Measurements from ENCODE around the gene TERC. TPM values are rescaled to one million over a fixed set of nuclear protein-coding genes. Genes with fewer than 3 reads are reported as not detected.
A peak's percentile ranks its signal among the peaks of the same experiment; 100 is the strongest.

TERC gene
- total RNA-seq, 1 donor from 2014 or later = 0.86 TPM

DNA sequence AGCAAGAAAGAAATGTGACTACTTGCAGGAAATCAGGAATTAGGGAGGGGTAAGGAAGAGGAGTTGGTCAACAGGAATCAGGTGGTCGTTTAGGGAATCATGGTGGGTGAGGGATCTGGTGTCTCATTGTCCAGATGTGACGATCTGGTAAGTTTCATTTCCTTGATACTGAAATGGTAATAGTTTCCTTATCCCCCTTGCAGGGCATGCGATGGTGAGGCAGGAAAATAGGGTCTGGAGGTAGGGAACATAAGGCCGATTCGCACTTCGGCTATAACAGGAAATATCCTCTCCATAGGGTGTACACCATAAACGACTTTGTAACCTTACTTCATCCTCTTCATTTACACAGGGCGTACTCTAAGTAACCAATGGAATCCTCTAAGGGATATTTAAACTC is 48.4 kb upstream of the TERC start:
- peak overlapping the region; percentile 59 for H3K4me3 Mint-ChIP-seq (ENCODE audit: unreplicated experiment)
- H3K36me3 Mint-ChIP-seq (ENCODE audit: low read depth, unreplicated experiment) = peaks cover 1% of the 10 kb centered on the region
- peak overlapping the region; percentile 87 for H3K4me2 ChIP-seq (ENCODE audit: low read length)
- peak overlapping the region; percentile 63 for H3K4me3 ChIP-seq (ENCODE audit: insufficient read depth, low read depth, low read length)
- no peaks in the 10 kb centered on the region for H3K27me3 ChIP-seq (ENCODE audit: insufficient read depth, low read length)
- no peaks in the 10 kb centered on the region for H3K79me2 ChIP-seq (ENCODE audit: insufficient read depth, low read length)
- DNase-seq (ENCODE audit: low read depth) = no peak
- peak overlapping the region; percentile 99 for H2AFZ ChIP-seq (ENCODE audit: low read depth, low read length)
- H3K4me1 ChIP-seq (ENCODE audit: insufficient read depth, low read length) = peaks cover 22% of the 10 kb centered on the region
- H3K9me3 Mint-ChIP-seq (ENCODE audit: unreplicated experiment) = peaks cover 20% of the 10 kb centered on the region
- H3K4me1 Mint-ChIP-seq (ENCODE audit: low read depth, unreplicated experiment) = peaks cover 7% of the 10 kb centered on the region
- H4K20me1 ChIP-seq (ENCODE audit: insufficient read depth, low read length) = no peaks in the 10 kb centered on the region
- FAIRE-seq = no peak
- peaks cover 4% of the 10 kb centered on the region for H3K27me3 Mint-ChIP-seq (ENCODE audit: low read depth, unreplicated experiment)
- no peak for TF ChIP-seq CTCF (IDR thresholded peaks at IDR 0.05; ENCODE audit: insufficient read depth, low read depth, low read length)
- TF ChIP-seq EZH2 (IDR thresholded peaks at IDR 0.05; ENCODE audit: insufficient read depth, low read length) = no peak
- H3K36me3 ChIP-seq (ENCODE audit: insufficient read depth, low read length) = no peaks in the 10 kb centered on the region
- no peaks in the 10 kb centered on the region for H3K9me3 ChIP-seq (ENCODE audit: insufficient read depth, low read depth, low read length)
- H3K27ac Mint-ChIP-seq (ENCODE audit: unreplicated experiment) = peak overlapping the region; percentile 73
- H3K27ac ChIP-seq (ENCODE audit: low read depth, low read length) = peak overlapping the region; percentile 29
- peak overlapping the region; percentile 82 for H3K9ac ChIP-seq (ENCODE audit: low read length)

DNA sequence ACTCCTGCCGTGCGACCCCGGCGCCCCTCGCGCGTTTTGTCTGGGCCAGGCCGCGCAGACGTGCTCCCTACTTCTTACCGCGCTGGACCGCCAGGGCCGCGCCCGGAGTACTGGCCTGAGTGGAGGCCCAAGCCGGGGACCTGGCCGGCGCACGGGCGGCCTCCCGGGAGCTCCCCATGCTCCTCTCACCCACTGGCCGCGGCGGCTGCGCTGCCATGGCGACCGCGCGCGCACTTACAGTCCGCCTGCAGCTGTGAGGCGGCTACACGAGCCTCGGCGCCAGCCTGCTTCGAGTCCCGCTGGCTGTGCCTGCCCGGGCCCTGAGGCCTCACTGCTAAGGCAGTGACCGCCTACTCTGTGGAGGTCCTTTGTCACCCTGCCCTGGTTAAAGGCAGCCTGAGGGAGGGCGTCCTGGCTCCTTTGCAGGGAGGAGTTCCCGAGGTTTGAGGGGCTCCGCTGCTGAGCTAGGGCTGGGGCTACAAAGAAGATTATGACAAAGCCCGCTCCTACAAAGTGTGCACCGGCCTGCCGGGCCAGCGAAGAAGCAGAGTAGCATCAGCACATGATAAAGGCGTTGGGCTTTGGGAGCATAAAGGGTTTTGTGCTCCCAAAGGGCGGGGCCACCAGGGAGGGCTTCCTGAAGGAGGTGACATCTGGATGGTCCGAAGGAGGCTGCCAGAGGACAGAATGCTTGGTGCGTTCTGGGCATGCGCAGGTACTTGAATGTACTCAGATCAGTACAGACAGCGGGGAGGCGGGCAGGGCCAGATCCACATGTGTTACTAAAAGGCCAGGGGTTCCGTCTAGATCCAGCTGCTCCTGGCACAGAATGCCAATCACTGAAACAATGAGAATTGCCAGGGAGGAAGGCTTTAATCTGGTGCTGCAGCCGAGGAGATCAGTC is 47.7 kb upstream of the TERC start, which contains the start of the genes LRRC34 and LRRIQ4:
Gene LRRC34 (minus strand): TSS at position 573 of the 904 bp plus-strand sequence. CDS start 356 bp downstream, at position 217.
Gene LRRIQ4 (plus strand): TSS at position 539 of the 904 bp plus-strand sequence. CDS start 9,052 bp downstream, outside the sequence.
- TF ChIP-seq CTCF (IDR thresholded peaks at IDR 0.05; ENCODE audit: insufficient read depth, low read depth, low read length) (no peak), EZH2 (IDR thresholded peaks at IDR 0.05; ENCODE audit: insufficient read depth, low read length) (no peak)
- H3K4me3 ChIP-seq (ENCODE audit: insufficient read depth, low read depth, low read length) = peak within 1 kb of the TSS; percentile 63
- peaks cover 19% of the 10 kb centered on the region for H3K4me1 ChIP-seq (ENCODE audit: insufficient read depth, low read length)
- H3K27ac Mint-ChIP-seq (ENCODE audit: unreplicated experiment) = peak within 1 kb of the TSS; percentile 73
- peak within 1 kb of the TSS; percentile 75 for H3K4me3 Mint-ChIP-seq (ENCODE audit: unreplicated experiment)
- peaks cover 2% of the 10 kb centered on the region for H3K36me3 Mint-ChIP-seq (ENCODE audit: low read depth, unreplicated experiment)
- peak within 1 kb of the TSS; percentile 82 for H3K9ac ChIP-seq (ENCODE audit: low read length)
- H3K4me2 ChIP-seq (ENCODE audit: low read length) = peak within 1 kb of the TSS; percentile 87
- H4K20me1 ChIP-seq (ENCODE audit: insufficient read depth, low read length) = no peaks in the 10 kb centered on the region
- H3K4me1 Mint-ChIP-seq (ENCODE audit: low read depth, unreplicated experiment) = peaks cover 3% of the 10 kb centered on the region
- peak within 1 kb of the TSS; percentile 99 for H2AFZ ChIP-seq (ENCODE audit: low read depth, low read length)
- DNase-seq (ENCODE audit: low read depth) (peak; percentile 58), FAIRE-seq (no peak)
- H3K79me2 ChIP-seq (ENCODE audit: insufficient read depth, low read length) = no peaks in the 10 kb centered on the region
- H3K9me3 Mint-ChIP-seq (ENCODE audit: unreplicated experiment) = peaks cover 20% of the 10 kb centered on the region
- no peaks in the 10 kb centered on the region for H3K36me3 ChIP-seq (ENCODE audit: insufficient read depth, low read length)
- H3K27ac ChIP-seq (ENCODE audit: low read depth, low read length) = peak within 1 kb of the TSS; percentile 29
- H3K27me3 Mint-ChIP-seq (ENCODE audit: low read depth, unreplicated experiment) = peaks cover 4% of the 10 kb centered on the region
- no peaks in the 10 kb centered on the region for H3K9me3 ChIP-seq (ENCODE audit: insufficient read depth, low read depth, low read length)
- no peaks in the 10 kb centered on the region for H3K27me3 ChIP-seq (ENCODE audit: insufficient read depth, low read length)
